ENCODE data around the gene ARID4B.
"Not testable (repeated sequence)": the region's sequence is repeated elsewhere in the genome, so short reads cannot be mapped to it uniquely, and the experiment has no call there.

- TF ChIP-seq CTCF (conservative IDR thresholded peaks at IDR 0.05 in 1 of 2, IDR thresholded peaks at IDR 0.05 in 1 of 2; ENCODE audit: low read depth in 1 of 2, low read length in 2 of 2); EZH2 (IDR thresholded peaks at IDR 0.05; ENCODE audit: low read length, missing control alignments): not testable (repeated sequence)
Measured at GRCh38 chr1:235214962-235215361, 113.0 kb downstream of the ARID4B start.
